GM19468 (cell line): ENCODE results near the gene LCMT2.

ENCODE experiments used
- ATAC-seq: cut with Tn5 transposase; IDR thresholded peaks from one replicate; pipeline ENCODE4 v1.9.1; 2021; ENCODE audit warnings: mild to moderate bottlenecking, moderate library complexity, moderate number of reproducible peaks; ENCODE audit not compliant: unreplicated experiment; ENCODE audit errors: extremely low read depth

Gene LCMT2

DNA sequence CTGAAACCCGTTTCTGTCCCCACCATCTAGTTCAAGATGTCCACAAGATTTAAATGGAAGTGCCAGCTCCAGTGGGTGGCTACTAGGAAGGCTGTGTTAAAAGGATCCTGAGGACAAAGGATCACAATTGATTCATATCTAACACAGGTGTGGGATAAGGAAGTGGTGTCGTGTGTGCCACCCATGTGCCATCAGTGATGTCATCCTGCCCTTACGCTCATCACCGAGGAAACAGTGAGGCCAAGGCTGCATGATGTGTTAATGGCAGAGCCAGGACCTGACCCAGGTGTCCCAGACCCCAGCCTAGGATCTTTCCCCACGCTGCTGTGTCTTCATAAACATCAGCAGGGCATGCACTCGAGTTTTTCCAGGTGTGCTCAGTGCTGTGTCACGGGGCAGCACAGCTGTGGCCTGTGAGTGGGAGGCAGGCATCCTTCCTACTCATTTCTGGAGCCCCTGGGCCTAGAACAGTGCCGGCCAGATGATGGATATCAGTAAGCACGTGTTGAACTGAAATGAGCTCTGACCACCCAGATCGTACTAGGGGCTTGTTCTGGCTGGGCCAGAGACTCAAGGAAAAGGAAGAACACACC, 53.0 kb downstream of the LCMT2 start:
- no peak for ATAC-seq

DNA sequence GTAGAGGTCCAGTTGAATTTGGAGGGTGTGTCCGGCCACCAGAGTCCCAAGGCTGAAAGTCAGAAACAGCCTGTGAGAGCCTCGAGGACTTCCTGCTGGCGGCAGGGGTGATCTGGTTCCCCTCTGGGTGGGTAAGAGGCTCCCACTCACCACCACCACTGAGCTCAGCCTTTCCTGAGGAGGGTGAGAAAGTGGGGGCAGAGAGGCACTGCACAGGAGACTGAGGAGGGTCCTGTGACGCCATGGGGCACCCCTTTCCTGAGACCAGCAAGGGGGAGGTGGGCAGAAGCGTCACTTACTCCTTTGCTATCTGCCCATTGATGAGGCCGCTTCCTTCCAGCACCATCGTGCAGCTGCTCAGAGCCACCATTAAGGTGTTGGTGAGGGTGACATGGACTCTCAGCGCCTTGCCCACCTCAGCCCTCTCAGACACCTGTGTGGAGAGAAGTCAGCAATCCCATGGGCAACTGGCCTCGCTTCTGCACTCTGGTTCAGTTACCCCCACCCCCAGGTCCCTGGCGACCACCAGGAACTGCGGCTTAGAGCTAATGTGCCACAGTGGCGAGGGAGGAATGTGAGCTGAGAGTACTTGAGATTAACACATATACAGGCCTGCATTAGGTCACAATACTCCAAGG, 53.7 kb downstream of the LCMT2 start:
- ATAC-seq: no peak

GRCh38 chr15:43275740-43276562, 54.4 kb downstream of the LCMT2 start:
- no peak for ATAC-seq

- ATAC-seq: no peak
Observed at GRCh38 chr15:43274136-43274535, 56.2 kb downstream of the LCMT2 start.
